NCI-H2107 treated with DMSO at 0.1 percent for 48 hours (cell line): Measurements from ENCODE around the gene PIGS.
"Not testable (repeated sequence)": the region's sequence is repeated elsewhere in the genome, so short reads cannot be mapped to it uniquely, and the experiment has no call there.

Experiments used
- DNase-seq: peaks from one replicate; lab custom pipeline; 2025; ENCODE audit not compliant: unreplicated experiment; lab: John Stamatoyannopoulos, UW

PIGS gene

DNA sequence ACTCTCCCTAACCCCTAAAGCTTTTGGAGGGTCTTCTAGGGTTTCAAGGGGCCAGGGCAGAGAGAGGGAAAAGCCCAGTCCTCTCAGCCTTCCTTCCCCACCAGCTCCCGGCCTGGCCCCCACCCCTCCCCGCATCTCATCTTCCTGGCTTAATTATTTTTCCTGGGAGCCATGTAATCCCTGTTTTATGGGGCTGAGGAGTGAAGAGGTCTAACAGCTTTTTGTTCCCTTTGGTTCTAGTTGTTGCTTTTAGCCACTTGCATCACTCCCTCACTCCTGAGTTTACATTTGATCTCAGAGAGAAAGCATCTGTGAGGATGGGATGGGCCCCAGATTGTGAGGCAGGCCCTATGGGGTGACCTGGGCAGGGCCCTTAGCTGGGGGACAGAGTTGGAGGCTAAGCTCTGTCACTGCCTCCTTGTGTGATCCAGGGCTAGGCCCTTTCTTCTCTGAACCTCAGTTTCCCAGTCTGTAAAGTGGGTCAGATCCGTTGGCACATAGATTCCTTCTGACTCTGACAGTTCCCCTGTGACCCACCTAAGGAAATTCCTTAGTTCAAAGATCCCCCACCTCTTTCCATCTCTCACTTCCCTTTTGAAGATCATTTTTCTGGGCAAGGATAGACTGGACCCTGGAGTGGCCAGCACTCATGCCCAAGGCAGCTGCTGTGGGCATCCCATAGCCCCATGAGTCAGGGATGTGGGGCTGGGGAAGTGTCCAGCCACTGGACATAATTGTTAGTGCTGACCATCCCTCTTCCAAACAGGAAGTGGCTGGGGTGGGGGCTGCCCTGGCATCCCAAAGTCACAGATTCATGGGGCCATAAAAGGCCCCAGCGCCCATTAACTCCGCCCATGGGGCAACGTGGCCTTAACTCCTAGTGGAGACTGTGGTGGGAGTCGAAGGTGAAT is 39.0 kb downstream of the PIGS start:
- DNase-seq, result no peak

DNA sequence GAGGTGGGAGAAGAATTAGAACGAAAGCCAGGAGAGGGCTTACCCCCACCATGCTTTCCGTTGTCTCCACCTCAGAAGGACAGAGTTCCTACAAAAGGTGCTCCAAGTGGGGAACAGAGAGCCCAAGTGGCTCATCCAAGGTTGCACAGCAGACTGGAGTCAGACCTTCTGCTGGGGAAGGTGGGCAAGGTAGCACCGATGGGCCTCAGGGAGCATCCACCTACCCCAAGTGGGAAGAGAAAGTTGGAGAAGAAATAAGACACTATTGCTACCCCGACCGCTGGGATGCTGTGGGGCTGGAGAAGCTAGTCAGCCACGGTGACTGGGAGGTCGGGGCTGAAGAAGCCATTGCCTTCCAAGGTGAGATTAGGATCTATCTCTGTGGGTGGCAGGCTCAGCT is 40.4 kb downstream of the PIGS start:
- DNase-seq, result no peak

DNA sequence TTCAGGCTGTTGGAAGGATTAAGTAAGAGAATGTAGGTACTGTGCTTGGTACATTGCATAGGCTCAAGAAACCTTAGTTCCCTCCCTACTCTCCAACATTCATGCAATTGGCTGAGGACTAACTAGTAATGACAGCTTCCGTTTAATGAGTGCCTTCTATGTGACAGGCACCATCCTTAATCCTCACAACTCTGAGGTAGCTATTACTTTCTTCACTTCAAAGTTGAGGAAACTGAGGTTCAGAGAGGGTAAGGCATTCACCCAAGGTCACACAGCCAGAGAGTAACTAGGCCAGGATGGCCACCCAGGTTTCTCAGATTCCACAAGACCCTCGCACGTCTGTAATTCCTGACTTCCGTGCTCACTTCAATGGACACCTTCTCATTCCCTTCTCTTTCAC is 41.1 kb downstream of the PIGS start:
- no peak for DNase-seq

DNA sequence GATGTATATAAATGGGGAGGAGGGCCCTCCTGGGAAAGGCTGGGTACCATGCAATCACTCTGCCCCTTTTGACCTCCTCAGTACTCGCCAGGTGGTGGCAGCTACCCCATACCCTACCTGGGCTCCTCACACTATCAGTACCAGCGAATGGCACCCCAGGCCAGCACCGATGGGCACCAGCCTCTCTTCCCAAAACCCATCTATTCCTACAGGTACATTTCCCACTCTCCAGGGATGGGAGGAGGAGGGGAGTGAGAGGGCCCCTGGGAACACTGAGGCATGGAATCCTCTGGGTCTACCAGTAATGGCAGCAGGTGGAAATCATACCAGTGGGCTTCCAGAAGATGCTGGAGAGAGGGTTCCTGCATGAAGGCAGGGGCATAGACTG is 42.3 kb downstream of the PIGS start:
- DNase-seq, result no peak

DNA sequence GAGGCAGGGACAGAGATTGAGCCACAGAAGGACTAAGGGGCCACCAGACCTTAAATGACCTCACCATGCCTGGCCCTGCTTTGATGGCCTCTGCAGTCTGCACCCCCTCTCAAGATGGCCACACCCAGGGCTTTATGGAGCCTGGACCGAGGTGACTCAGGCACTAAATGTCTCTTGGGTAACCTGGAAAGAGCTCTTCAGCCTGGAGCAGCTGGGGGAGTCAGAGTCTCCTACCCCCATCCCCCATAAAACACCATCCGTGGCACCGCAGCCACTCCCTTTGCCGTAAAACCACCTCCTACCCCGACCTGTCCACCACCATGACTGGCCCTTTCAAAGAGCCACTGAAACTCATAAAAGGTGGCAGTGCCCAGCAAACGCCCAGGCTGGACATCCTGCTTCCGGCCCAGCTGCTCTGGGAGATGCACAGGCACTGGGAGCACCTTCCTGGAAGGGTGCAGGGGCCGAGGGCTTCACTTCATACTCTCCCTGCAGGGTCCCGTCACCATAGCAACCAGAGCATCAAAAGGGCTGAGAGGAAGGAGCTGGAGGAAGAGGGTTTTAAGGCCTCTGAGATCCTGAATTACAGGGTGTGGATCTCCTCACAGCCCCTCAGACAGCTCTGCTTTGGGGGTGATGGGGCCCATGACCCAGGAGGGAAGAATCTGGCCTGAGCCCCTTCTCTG is 42.9 kb downstream of the PIGS start:
- DNase-seq, result no peak

DNA sequence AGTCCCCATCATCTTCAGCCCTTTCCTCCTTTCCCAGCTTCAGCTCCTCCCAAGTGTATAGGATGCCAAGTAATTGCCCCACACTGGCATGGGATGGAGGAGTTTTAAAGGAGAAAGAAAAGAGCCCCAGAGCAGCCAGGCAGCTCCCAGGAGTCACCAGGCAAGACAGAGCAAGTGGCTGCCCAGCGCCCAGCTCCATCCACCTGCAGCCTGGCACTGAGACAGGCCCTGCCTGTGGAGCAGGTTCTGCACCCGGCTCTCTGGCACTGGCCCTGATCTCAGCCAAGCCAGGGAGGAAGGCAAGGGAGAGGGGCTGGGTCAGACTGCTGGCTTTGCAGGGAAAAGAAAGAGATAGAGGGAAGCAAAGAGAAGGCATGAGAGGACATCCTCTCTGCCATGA is 43.5 kb downstream of the PIGS start:
- no peak for DNase-seq

DNA sequence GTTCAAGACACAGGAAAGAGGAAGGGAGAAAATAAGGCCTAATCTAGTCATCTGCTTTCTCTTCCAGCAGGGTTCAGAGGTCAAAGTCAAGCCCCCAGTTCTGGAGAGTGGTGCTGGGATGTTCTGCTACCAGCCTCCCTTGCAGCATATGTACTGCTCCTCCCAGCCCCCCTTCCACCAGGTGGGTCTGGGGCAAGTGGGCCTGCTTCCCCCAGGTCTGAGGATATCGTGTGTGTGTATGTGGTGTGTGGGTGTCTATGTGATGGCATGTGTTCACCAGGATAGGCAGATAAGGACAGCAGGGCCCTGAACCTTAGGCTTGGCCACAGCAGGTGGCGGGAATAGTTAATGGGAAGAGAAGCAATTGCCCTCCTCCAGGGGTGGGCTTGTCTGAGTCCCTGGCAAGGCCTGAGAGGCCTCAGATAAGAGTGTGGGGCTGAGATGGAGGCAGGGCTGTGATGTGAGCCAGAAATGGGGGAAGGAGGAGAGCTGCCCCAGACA is 44.1 kb downstream of the PIGS start:
- no peak for DNase-seq

DNA sequence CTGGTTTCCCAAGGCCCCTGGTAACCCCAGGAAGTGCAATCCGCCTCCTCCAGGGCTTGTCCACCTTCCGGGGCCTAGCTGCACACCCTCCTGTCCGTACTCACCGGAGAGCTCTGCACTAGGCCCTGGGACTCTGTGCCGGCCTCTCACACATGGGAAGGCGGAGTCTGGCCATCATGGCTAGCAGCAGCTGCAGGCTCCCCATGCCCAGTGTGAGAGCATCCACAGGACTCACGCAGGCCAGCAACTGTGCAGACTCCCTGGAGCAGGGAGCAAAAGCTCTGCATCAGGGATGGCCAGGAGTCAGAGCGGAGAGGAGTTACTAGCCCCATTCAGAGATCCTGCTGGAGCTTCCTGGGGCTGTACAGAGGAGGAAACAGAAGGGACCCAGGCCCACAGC is 44.9 kb downstream of the PIGS start:
- DNase-seq, result no peak

DNA sequence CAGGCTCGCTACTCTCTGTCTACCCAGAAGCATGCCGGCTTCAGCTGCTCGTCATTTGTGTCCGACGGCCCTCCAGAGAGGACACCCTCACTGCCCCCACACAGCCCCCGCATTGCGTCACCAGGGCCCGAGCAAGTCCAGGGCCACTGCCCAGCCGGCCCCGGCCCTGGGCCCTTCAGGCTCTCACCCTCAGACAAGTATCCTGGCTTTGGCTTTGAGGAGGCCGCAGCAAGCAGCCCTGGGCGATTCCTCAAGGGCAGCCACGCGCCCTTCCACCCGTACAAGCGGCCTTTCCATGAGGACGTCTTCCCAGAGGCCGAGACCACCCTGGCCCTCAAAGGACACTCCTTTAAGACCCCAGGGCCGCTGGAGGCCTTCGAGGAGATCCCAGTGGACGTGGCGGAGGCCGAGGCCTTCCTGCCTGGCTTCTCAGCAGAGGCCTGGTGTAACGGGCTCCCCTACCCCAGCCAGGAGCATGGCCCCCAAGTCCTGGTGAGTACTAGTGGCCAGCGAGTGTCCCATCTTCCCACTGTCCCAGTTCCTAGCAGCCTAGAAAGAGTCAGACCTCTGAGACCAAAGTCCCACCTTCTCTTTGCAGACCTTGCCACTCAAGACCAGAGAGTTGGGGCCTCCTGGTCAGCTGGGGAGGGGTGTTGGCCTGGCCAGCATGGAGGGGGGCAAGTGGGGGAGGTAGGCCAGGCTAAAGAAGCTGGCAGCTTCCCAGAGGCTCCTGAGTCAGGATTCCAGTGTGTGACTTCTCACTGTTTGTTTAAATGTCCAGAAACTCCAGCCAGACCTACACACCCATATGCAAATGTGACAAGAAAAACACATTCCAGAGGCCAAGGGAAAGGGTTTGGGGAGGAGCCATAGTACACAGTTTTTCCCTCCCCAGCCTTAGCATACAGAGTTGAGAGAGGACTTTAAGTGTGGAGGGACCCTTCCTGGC is 46.6 kb downstream of the PIGS start:
- DNase-seq, result no peak

DNA sequence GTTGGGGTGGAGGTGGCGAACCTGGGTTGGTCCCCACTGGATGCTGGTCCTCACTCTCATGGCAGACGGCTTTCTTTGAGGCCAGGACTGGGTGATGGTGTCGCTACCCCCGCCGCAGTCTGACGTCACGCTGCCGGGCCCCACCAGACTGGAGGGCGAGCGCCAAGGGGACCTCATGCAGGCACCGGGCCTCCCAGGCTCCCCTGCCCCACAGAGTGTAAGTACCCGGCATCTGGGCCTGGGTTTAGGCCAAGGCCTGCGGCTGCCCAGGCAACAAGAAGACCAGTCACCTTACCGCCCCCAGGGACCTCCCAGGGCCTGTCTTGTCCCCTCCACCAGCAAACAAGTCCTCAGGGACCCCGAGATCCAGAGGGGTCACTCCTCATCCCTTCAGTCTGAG is 47.4 kb downstream of the PIGS start:
- no peak for DNase-seq

DNA sequence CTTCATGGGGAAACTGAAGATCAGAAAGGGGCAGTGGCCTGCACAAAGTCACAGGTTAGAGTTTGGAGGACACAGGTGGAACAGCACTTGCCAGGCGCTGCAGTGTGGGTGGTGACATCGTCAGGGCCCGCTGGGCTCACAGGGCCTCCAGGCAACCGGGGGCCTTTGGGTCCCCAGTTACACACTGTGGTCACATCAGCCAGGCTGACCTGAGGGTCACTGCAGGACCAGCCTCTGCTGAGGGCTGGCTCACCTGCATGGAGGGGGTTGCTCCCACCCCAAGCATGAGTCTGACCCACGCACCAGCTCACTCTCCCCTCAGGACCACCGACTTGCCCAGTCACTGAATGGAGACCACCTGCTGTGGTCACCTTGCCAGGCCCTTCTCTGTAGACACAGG is 48.1 kb downstream of the PIGS start:
- no peak for DNase-seq

DNA sequence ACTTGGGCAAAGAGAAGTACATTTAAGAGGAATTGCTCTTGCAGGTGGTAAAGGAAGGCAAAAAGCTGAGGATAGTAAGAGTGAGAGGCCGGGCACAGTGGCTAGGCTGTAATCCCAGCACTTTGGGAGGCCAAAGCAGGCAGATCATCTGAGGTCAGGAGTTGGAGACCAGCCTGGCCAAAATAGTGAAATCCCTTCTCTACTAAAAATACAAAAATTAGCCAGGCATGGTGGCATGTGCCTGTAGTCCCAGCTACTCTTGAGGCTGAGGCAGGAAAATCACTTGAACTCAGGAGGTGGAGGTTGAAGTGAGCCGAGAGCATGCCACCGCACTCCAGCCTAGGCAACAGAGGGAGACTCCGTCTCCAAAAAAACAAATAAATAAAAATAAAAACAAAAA is 49.0 kb downstream of the PIGS start:
- not testable (repeated sequence) for DNase-seq

DNA sequence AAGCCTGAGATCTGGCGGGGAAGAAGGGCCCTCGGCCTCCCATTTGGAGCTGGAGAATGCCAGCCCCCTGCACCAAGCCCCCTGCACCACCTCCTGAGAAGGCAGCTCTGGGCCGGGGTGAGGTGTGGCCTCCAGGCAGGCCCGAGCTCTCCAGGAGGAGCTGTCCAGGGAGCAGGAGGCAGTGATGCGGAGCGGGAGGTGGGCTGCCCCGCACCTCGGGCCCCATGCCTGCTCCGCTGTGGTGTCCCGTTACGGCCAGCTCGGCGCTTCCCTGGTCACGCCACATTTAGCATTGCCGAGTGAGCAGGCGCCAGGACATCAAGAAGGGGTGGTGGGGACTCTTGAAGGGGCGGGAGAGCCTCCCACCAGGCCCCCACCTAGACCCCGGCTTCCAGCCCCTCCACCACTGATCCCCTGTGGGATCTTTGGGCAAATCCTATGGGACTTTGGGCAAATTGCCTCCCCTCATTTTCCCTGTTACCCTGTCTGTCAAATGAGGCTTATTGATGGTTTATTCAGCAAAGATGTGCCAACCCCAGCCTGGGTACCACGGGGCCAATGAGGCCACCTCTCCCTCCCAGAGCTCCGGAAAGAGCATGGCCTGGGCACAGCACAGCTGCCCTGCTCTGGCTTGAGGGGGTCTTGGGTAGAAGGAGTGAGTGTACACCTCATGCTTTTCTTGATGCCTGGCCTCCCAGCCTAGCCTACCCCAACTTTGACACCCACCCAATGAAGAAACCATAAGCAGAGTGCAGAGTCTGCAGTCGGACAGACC is 49.8 kb downstream of the PIGS start:
- DNase-seq, result no peak

DNA sequence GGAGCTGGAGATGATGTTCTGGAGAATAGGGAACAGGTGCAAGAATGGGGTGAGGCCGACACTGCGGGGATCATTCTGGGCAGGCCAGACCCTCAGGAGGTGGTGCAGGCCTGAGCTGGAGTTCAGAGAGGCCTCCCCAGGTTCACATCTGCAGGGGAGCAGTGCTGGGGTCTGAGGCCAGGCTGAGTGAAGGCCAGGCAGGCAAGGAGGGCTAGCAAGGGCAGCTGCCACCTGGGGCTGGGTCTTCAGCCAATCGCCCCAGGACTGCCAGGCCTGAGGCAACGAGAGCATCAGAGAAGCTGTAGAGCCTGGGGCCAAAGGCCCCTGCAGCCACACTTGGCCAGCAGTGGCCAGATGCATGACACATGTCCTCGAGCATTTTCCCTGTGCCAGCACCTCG is 50.6 kb downstream of the PIGS start:
- no peak for DNase-seq

DNA sequence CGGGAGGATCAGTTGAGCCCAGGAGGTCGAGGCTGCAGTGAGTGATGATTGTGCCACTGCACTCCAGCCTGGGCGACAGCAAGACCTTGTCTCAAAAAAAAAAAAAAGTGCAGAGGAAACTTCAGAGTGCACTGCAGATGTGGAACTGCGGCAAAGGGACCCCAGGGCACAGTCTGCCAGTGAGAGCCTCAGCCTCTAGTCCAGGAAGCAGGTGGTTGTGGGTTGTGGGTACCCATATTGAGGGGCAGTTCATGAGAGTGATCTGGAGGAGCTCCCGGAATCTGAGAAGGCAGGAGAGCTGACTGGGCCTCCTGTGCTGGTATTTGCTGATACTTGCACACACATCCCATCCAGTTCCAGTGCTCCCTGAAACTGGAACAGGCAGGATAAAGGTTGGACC is 52.1 kb downstream of the PIGS start:
- no peak for DNase-seq

DNA sequence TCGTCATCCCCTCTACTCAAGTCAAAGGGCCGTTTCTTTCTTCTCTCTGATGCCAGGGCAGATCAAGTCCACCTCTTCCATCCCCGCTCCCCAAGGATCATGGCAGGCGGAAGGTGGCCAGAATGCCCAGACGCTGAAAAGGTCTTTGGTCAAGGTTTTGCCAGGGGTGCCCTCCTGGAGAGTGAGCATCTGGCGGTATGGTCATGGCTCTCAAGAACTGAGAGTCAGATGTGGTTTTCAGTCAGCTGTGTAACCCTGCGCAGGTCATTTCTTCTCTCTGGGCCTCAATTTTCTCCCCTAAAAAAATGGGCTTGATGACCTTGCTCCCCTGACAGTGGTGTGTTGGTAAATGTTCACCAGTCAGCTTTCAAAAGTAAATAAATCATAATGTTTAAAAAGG is 52.7 kb downstream of the PIGS start:
- no peak for DNase-seq

DNA sequence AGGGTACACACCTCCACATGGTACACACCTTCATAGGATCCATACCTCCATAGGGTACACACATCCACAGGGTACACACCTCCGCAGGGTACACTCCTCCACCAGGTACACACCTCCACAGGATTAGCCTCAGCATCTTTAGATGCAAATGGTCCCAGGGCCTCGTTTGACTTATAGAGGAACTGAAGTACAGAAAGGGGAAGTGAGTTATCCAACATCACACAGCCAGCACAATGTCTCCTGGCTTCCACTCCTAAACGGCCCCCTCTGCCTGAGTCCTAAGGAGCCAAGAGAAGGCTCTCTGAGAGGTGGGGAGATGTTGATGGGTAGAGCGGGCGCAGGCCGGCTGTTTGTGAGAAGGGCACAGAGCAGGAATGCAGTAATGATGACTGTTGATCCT is 53.2 kb downstream of the PIGS start:
- DNase-seq, result no peak

DNA sequence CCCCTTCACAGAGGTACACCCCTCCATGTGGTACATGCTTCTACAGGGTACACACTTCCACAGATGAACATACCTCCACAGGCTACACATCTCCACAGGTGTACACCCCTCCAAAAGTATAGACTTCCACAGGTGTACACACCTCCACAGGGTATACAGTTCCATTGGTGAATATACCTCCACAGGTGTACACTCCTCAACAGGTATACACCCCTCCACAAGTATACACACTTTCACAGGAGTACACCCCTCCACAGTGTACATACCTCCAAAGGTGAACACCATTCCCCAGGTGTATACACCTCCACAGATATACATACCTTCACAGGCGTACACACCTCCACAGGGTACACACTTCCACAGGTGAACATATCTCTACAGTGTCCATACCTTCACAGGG is 55.8 kb downstream of the PIGS start:
- no peak for DNase-seq

DNA sequence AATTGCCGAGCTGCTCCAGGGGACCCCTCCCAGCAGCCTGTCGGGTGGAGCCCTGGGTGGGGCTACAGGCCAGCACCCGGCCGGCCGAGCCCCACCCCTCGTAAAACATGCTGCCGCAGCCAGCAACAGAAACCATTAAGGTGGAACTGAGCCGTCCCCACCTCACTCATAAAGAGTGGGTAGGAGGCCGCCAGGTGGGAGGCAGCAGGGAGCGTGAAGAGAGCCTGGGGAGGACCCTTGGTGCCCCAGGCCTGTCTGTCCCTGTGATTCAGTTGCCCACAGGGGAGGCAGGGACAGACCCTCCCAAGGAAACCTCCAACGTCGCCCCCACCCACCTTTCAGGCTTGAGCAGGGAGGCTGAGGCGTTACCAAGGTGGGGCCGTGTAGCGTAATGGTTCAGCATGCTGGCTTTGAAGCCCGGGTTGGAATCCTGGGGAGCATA is 56.7 kb downstream of the PIGS start:
- DNase-seq, result no peak

DNA sequence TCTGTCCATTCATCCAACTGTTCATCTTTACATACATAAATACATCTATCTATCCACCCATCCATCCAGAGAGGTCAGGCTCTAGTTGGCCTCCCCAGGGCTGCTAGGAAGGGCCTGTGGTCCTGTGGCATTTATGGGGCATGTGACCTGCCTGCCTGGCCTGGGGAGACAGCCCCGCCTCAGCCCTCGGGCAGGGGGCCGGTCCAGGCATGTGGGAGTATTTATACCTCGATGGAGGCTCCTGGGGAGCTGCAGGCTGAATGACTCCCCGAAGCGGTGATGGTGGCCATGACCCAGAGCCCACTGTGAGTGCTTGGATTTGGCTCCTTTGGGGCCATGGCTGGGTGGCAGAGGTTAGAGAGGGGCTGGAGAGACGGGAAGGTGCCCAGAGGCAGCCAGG is 57.8 kb downstream of the PIGS start:
- no peak for DNase-seq
